WTC11 (cell line): ENCODE results near the gene MAML2. TPM values are rescaled to one million over a fixed set of nuclear protein-coding genes. Genes with fewer than 3 reads are reported as not detected.

Experiments used
- ATAC-seq: fragments of 200-7000 bp; cut with Tn5 transposase; 2 replicates; pipeline ENCODE4 v1.10.0; 2021; ENCODE audit warnings: mild to moderate bottlenecking, moderate library complexity
- CTCF ChIA-PET: fragments of 300-600 bp; sonication (Branson Sonifier 250); formaldehyde crosslinking; loops from one replicate; lab custom pipeline; 2021; ENCODE audit warnings: antibody characterized with exemption; lab: Charles Lee
- POLR2A ChIA-PET: fragments of 350-600 bp; sonication (Branson Sonifier 250); formaldehyde crosslinking; loops from one replicate; lab custom pipeline; 2021; ENCODE audit warnings: antibody characterized with exemption; lab: Charles Lee
- DNase-seq: peaks from one replicate; pipeline ENCODE4 v3.0.0; 2021; ENCODE audit warnings: low spot score
- H3K27ac Mint-ChIP-seq: 2 replicates; pipeline ENCODE4 v1.8.0; 2021; ENCODE audit warnings: mixed read lengths
- H3K27me3 Mint-ChIP-seq: 2 replicates; pipeline ENCODE4 v1.8.0; 2021; ENCODE audit warnings: low read depth, mild to moderate bottlenecking, moderate library complexity, mixed read lengths
- H3K36me3 Mint-ChIP-seq: 2 replicates; pipeline ENCODE4 v1.8.0; 2021; ENCODE audit warnings: mixed read lengths
- H3K4me1 Mint-ChIP-seq: 2 replicates; pipeline ENCODE4 v1.8.0; 2022; ENCODE audit warnings: mixed read lengths
- H3K4me3 Mint-ChIP-seq: 2 replicates; pipeline ENCODE4 v1.8.0; 2021; ENCODE audit warnings: mild to moderate bottlenecking, moderate library complexity, mixed read lengths
- H3K9me3 Mint-ChIP-seq: 2 replicates; pipeline ENCODE4 v1.8.0; 2021; ENCODE audit warnings: mixed read lengths
- AR ChIP-seq: fragments of 250-450 bp; sonication (Bioruptor Pico); IDR thresholded peaks from 2 replicates; pipeline ENCODE4 v1.9.0; 2021; ENCODE audit warnings: mild to moderate bottlenecking
- CREM ChIP-seq: sonication (generic); formaldehyde crosslinking; IDR thresholded peaks from 2 replicates; pipeline ENCODE4 v1.8.1; 2022; ENCODE audit warnings: mild to moderate bottlenecking, missing genetic modification reagents, moderate library complexity
- E2F4 ChIP-seq: sonication (generic); formaldehyde crosslinking; IDR thresholded peaks from 2 replicates; pipeline ENCODE4 v1.8.1; 2022; ENCODE audit warnings: low read depth, mild to moderate bottlenecking, moderate library complexity, missing genetic modification reagents, borderline replicate concordance
- E2F5 ChIP-seq: sonication (generic); formaldehyde crosslinking; IDR thresholded peaks from 2 replicates; pipeline ENCODE4 v1.8.1; 2022; ENCODE audit warnings: mild to moderate bottlenecking, moderate library complexity, missing genetic modification reagents
- FOXJ3 ChIP-seq: sonication (generic); formaldehyde crosslinking; IDR thresholded peaks from 2 replicates; pipeline ENCODE4 v1.9.0; 2021; ENCODE audit warnings: missing genetic modification reagents, mild to moderate bottlenecking, borderline replicate concordance
- FOXP4 ChIP-seq: sonication (generic); formaldehyde crosslinking; IDR thresholded peaks from 2 replicates; pipeline ENCODE4 v1.8.0; 2022; ENCODE audit warnings: mild to moderate bottlenecking, missing genetic modification reagents
- IRF1 ChIP-seq: sonication (generic); formaldehyde crosslinking; IDR thresholded peaks from 2 replicates; pipeline ENCODE4 v1.8.0; 2023; ENCODE audit warnings: missing genetic modification reagents
- MAX ChIP-seq: sonication (generic); formaldehyde crosslinking; IDR thresholded peaks from 2 replicates; pipeline ENCODE4 v1.8.0; 2022; ENCODE audit warnings: mild to moderate bottlenecking, missing genetic modification reagents
- STAT6 ChIP-seq: sonication (generic); formaldehyde crosslinking; conservative IDR thresholded peaks from 2 replicates; pipeline ENCODE4 v1.8.1; 2023; ENCODE audit warnings: mild to moderate bottlenecking, low read depth, missing genetic modification reagents, moderate library complexity
- TEAD4 ChIP-seq: sonication (generic); formaldehyde crosslinking; IDR thresholded peaks from 2 replicates; pipeline ENCODE4 v1.8.0; 2022; ENCODE audit warnings: mild to moderate bottlenecking, missing genetic modification reagents
- USF1 ChIP-seq: sonication (generic); formaldehyde crosslinking; IDR thresholded peaks from 2 replicates; pipeline ENCODE4 v1.8.0; 2022; ENCODE audit warnings: mild to moderate bottlenecking, missing genetic modification reagents
- ZNF232 ChIP-seq: sonication (generic); formaldehyde crosslinking; IDR thresholded peaks from 2 replicates; pipeline ENCODE4 v1.8.0; 2022; ENCODE audit warnings: mild to moderate bottlenecking, missing genetic modification reagents
- ZNF512 ChIP-seq: sonication (generic); formaldehyde crosslinking; IDR thresholded peaks from 2 replicates; pipeline ENCODE4 v1.8.1; 2022; ENCODE audit warnings: missing genetic modification reagents, borderline replicate concordance
- ZNF532 ChIP-seq: fragments of 250-450 bp; sonication (Bioruptor Pico); IDR thresholded peaks from 2 replicates; pipeline ENCODE4 v1.9.0; 2021; ENCODE audit warnings: mild to moderate bottlenecking, borderline replicate concordance
- ZSCAN18 ChIP-seq: fragments of 250-450 bp; sonication (Bioruptor Pico); IDR thresholded peaks from 2 replicates; pipeline ENCODE4 v2.1.2; 2022; ENCODE audit warnings: mild to moderate bottlenecking, moderate library complexity
- total RNA-seq: library from RNA; stranded (reverse); gene quantifications from 3 replicates; pipeline ENCODE4 v1.2.3, GENCODE V29; 2021

MAML2 gene
- total RNA-seq, 1 experiment from 2014 or later: 8.1 TPM

- no peak for TF ChIP-seq ZNF512
- no peak for TF ChIP-seq CREM (CRISPR knock-in tag)
- TF ChIP-seq STAT6 (CRISPR knock-in tag): no peak
- no peak for TF ChIP-seq E2F4 (CRISPR knock-in tag)
- TF ChIP-seq TEAD4 (CRISPR knock-in tag): no peak
- no peak for TF ChIP-seq ZNF532 (CRISPR knock-in tag)
These were observed 31.9 kb downstream of the MAML2 start (continued) for GRCh38 chr11:96311120-96311568.

- POLR2A ChIA-PET: no interaction called here
- H3K36me3 Mint-ChIP-seq: no peaks in the 10 kb centered on the region
- no peaks in the 10 kb centered on the region for H3K9me3 Mint-ChIP-seq
- ATAC-seq (no peak), DNase-seq (no peak)
- no peak overlapping the region for H3K27ac Mint-ChIP-seq
- H3K27me3 Mint-ChIP-seq: no peaks in the 10 kb centered on the region
- H3K4me3 Mint-ChIP-seq: no peak overlapping the region
- peaks cover 60% of the 10 kb centered on the region for H3K4me1 Mint-ChIP-seq
- CTCF ChIA-PET: interaction anchor here (5.7 kb wide), 1 partner anchor 32 kb away, joined by 33 read pairs; the partner anchor contains the start of gene MAML2
- TF ChIP-seq MAX: no peak
- no peak for TF ChIP-seq AR (CRISPR knock-in tag)
- TF ChIP-seq FOXJ3 (CRISPR knock-in tag): no peak
- no peak for TF ChIP-seq ZNF232 (CRISPR knock-in tag)
- TF ChIP-seq CREM (CRISPR knock-in tag): no peak
- TF ChIP-seq USF1: no peak
- TF ChIP-seq ZSCAN18 (CRISPR knock-in tag): no peak
- TF ChIP-seq IRF1: no peak
- no peak for TF ChIP-seq FOXP4 (CRISPR knock-in tag)
- TF ChIP-seq E2F5 (CRISPR knock-in tag): no peak
These were observed 32.8 kb downstream of the MAML2 start for GRCh38 chr11:96310236-96310635.
